GM19467 (cell line): ENCODE results near the gene CPB2.

Source experiments
- ATAC-seq: cut with Tn5 transposase; IDR thresholded peaks from one replicate; pipeline ENCODE4 v1.9.1; 2021; ENCODE audit warnings: mild to moderate bottlenecking, moderate library complexity; ENCODE audit not compliant: unreplicated experiment

CPB2 gene

DNA sequence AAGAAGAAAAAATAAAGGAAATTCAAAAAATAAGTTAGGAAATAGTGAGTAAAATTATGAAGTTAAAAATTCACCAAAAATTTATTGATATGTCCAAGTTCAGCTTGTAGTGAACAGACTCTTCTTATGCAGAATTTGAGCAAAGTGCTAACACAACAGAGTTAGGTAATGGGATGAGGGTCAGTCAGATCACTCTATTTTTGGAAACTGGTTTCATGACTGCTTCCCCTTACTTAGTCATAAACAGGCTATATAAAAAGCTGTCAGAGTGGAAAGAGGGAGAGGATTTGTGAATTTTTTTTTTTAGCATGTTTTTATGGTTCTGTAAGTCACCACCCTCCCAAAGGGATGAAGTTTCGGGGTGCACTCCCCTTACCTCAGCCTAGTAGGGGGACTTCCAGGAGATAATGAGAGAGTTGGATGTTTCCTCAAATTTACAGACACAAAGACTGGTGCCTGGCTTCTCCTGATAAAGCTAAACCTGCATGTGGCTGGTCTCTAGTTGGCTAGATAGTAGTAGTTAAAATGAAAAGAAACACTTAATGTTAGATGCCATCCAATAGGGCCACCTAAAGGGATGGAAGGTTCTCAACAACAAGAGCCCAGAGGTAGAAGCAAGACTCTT is 4.5 kb downstream of the CPB2 start:
- no peak for ATAC-seq

DNA sequence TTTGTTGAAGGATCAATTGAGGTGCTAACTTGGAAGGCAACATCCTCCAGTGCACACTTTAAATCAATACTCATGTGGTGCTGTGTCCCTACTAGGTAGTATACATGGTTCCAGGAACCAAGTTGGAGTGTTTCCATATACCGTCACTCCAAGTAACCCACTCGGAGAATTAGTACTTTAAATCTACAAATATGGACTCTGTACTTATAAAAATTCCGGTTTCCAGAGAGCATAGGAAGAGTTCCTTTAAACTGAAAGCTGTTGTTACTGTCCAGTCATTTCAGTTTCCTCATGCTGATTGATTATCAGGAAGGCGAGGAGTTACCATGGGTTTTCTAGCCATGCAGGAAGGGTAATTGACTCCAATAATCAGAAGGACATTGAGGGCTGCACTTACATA is 7.2 kb downstream of the CPB2 start:
- ATAC-seq, result no peak

DNA sequence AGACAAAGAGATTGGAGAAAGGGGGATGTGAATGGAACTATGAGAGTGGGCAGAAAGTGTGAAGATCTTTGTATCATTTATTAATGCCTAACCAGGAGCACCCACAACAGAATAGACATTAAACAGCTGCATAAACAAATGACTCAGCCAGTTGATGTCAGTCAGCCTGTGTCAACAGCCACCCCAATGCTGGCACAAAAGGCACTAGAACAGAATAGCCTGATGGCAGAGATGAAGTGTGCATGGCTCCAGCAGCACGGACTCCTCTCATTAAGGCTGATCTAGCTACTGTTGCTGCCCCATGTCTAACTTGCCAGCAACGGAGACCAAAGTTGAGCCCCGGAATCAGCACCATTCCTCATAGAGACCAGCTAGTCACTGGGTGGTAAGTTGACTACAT is 7.8 kb downstream of the CPB2 start:
- ATAC-seq, result no peak

DNA sequence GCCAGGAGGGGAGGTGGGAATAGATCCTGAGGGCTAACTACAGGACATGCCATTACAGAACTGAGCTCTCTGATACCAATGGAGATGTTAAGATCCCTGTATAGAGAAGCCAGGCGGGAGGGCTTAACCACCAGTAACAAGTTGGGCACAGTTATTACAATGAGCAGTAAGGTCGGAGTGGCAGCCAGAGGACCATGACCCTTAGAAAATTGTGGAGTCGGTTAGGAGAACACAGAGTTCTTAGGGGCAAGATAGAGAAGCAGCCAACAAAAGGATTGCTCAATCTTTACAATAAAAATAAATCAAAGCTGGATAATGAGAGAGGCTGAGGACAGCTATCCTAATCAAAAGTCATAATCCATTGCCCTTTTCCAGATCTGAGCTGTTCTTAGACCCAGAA is 10.4 kb downstream of the CPB2 start:
- no peak for ATAC-seq

DNA sequence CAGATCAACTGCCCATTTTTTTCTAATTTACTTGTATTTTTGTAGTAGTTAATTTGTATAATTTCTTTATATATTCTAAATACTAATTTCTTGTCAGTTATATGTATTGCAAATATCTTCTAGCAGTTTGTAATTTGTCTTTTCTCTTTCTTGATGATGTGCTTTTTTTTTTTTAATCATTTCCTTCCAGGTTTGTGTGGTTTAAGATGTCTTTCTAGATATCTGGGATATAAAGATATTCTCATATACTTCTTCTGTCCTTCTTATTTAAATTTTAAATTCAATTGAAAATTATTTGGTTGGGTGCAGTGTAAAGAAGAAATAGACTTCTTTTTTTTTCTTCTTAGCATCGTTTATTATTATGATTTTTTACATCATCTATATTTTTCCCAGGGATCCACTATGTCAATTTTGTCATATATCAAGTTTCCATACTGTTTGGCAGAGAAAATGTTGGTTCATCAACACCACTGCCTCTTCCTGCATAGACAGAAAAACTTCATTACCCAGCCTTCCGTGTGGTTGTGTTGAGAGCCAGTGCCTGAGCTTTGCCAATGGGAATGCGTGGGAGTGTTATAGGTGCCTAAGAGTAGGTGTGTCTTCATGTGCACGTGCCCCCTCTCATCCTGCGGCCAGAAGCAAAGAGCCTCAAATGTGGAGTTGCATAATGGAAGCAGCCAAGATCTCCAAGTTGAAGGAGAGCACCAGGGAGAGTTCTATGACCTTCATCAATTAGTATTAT is 15.8 kb downstream of the CPB2 start:
- ATAC-seq, result no peak

DNA sequence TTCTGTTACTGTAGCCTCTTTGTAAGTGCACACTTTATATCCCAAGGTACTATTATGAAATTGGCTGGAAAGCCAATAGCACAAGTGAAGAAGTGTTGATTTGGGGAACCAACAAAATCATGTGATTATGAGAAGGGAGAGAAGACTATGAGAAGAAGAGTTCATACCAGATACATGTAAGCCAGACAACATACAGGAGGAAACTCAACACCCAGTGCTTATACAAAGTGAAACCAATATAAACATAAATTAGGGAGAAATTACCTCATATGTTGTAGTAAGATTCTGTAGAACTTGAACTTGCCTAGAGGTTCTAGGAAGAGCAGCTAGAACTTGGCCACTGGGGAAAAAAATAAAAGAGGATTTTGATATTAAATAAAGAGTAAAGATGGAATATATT is 17.4 kb downstream of the CPB2 start:
- ATAC-seq, result no peak

DNA sequence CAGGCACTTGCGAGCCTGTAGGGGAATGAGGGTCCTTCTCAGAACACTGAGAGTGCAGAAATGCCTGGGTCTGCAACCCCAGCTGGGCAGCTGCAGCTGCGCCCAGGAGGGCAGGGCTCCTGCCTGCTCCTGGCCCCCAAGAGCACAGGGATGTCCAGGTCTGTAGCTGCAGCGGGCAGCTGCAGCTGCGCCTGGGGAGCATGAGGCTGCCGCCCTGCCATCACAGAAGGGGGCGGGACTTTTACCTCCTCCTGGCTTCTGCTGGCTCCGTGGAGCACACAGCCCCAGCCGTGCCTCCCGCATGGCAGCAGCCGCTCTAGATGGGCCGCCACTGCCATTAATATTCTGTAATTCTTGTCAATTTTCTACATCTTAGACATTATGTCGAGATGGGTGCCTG is 17.8 kb downstream of the CPB2 start:
- ATAC-seq, result no peak

DNA sequence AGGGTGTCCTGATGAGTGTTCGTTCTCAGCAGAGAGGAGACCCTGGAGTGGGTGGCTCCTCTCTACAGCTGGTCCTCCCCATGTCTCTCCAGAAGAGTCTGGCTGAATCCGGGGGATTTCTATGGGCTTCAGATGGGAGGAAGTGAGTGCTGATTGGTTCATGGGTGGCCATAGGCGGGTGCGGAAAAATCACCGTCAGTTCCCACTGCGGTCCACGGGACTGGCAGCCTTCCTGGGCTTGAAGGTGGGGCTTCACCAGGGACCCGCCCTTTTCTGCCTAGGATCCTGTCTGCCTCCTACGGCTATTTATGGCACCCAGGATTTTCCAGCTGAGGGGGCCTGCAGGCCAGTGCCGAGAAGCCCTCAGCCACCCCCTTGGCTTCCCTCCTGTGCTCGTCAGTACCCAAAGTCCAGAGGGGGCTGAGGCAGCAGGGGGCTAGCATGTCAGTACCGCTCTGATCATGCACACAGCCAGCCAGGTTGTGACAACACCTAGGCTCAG is 18.4 kb downstream of the CPB2 start:
- no peak for ATAC-seq

DNA sequence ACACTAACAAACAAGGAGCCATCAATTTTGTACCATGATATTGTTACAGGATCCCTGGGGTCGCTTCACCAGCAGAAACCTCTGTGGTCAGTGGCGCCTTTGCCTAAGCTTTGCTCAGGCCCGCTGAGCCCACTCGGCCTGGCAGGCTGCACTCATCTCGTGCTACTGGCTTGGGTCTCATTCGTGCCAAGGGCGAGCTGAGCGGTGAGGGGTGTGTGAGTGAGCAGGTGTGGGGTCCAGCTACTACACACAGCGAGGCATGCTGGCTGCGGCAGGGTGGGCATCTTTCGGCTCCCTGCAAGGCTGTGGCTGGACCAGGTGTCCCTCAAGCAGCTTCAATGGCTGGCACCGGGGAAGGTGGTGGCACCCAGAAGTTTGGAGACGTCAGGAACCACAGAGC is 19.1 kb downstream of the CPB2 start:
- ATAC-seq, result no peak

DNA sequence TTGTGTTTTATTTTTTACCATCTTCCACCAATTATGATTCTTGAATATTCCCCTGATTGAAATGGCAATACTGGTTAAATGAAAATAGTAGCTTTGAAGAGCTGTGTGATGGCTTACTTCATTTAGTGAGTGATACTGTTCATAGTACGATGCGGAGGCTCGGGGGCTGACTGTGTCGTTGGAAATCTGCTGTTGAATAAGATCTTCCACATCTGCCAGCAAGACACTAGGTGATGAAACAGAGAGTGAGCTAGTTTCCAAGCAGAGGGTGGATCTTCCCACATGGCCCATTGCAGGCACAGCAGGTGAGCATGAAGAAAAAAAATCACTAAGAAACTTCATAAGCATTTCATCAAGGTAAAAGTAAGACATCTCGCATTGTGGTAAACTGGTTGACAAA is 22.5 kb downstream of the CPB2 start:
- no peak for ATAC-seq

DNA sequence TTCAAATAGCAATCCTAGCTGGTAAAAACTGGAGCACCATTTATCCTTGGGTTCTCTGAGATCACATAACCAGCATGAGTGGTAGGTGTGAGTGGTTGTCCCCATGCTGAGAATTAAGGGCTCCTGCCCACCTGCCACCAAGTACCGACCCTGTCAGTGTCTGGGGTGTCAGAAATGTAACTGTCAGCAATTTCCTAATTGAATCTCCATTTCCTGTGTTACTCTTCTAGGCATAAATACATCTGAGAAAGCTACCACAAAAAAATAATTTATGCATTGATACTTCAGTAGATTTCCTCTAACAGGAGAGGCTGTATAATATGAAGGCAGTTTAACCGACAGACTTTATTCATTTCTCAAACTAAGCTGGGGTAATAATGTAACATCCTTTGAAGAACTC is 25.1 kb downstream of the CPB2 start:
- no peak for ATAC-seq

DNA sequence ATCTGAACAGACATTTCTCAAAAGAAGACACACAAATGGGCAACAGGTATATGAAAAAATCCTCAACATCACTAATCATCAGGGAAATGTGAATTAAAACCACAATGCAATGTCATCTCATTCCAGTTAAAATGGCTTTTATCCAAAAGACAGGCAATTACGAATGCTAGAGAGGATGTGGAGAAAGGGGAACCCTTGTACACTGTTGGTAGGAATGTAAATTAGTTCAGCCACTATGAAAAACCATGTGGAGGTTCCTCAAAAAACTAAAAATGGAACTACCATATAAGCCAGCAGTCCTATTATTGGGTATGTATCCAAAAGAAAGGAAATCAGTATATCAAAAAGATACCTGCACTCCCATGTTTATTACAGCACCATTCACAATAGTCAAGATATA is 27.6 kb downstream of the CPB2 start:
- no peak for ATAC-seq

DNA sequence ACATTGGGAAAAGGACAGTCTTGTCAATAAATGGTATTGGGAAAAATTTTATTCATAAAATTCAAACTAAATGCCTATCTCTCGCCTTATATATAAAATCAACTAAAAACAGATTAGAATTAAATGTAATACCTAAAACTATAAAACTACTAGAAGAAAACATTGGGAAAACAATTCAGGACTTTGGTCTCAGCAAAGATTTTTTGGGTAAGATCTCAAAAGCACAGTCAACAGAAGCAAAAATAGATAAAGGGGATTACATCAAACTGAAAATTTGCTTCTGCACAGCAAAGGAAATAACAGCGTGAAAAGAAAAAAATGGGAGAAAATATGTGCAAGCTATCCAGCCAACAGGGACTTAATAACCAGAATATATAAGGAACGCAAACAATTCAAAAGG is 28.0 kb downstream of the CPB2 start:
- no peak for ATAC-seq

DNA sequence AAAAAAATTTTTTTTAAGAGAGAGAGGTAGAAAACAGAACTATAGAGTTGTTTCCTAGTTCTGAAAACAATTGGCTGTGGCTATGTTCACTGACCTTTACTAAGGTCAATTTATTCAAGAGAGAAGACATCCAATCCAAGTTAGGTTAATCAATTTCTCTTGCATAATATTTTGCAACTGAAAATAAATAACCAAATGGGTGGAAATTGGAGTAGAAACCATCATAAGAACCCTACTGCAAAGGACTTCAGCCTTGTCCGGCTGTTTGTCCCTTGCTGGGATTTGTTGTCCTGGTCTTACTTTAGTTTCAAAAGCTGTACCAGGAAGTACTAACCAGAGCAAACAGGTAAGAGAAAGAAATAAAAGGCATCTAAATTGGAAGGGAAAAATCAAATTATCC is 29.0 kb downstream of the CPB2 start:
- ATAC-seq, result no peak

DNA sequence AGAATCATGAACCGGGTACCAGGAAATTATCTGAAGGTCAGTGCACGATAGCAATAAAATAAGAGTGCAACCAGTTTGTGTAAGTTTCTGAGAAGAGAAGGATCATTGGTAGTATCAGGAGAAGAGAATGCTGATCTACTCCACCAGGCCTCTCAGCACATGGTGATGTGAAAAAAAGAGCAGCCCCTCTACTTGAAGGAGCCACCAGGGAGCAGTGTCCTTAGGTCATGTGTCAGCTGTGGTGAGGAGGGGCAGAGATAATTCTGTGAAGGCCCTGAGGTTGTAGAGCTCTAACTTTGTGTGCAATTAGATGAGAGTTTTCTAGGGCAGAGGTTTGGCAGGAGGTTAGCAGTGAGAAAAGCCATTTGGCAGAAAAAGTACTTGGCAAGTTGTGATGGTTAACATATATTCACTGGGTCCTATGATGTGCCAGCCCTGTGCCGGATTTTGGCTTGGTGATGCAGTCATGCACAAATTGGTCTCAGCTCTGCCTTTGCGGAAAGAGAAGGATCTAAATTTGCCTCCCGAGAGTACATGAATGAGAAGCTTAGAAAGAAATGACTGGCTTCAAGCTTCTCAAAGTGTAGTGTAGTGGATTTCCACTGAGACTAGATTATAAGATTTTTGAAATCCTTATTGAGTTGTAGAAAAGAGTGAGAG is 33.1 kb downstream of the CPB2 start:
- ATAC-seq, result peak; percentile 61

DNA sequence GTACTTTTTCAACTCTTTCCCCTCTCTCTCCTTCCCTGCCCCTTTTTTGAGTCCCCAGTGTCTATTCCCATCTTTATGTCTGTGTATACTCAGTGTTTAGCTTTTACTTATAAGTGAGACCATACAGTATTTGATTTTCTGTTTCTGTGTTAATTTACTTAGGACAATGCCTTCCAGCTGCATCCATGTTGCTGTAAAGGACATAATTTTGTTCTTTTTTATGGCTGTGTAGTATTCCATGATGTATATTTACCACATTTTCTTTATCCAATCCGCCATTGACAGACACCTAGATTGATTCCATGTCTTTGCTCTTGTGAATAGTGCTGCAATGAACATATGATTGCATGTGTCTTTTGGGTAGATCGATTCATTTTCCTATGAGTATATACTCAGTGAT is 41.5 kb downstream of the CPB2 start:
- no peak for ATAC-seq

DNA sequence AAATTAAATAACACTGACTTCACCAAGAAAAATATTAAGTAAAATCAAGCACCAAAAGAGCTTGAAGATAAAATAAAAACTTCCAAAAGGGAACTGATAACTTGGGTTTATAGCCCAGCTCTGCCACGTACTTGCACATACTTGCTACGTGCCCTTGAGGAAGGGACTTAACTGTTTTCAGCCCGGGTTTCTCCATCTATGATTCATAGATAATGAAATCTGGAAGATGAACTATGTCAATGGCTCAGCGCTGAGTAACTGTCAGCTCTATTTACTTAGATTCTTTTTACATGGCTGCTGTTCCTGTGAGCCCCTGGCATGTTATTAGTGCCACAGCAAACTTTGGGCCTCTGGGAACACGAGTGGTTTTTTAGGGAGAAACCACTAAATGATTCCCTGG is 42.6 kb downstream of the CPB2 start:
- no peak for ATAC-seq

DNA sequence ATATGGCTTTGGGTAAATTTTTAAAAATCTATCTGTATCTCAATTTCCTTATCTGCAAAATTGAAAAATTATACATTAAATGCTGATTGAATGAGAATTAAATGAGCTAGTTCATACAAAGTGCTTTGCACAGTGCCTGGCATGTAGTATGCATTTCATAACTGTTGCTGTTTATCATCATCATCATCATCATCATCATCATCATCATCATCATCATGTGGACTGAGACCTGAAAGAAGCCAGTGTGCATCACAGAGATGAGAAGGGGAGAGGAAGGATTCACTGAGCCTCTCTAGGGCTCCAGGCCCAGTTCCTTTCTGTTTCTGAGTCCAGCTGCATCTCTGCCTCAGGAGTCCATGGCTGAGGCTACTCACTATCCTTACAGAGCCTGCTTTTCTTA is 45.4 kb downstream of the CPB2 start:
- ATAC-seq, result no peak

DNA sequence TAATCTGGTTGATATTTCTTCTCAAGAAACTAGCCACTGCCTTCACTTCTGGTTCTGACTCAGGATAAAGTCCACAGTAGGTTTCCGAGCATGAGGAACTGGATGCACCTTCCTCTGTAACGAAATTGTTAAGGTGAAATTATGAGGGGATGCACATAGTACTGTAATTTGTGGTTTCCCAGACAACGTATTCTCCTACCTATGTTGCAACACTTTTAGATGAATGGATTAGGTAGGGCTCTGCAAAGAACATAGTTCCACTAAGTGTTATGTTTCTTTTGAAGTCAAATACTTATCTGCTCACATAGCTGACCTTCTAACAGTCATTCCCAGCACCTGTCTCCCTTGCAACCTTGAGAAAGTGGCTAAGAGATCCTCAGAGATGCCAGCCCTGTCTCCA is 46.6 kb downstream of the CPB2 start:
- no peak for ATAC-seq

DNA sequence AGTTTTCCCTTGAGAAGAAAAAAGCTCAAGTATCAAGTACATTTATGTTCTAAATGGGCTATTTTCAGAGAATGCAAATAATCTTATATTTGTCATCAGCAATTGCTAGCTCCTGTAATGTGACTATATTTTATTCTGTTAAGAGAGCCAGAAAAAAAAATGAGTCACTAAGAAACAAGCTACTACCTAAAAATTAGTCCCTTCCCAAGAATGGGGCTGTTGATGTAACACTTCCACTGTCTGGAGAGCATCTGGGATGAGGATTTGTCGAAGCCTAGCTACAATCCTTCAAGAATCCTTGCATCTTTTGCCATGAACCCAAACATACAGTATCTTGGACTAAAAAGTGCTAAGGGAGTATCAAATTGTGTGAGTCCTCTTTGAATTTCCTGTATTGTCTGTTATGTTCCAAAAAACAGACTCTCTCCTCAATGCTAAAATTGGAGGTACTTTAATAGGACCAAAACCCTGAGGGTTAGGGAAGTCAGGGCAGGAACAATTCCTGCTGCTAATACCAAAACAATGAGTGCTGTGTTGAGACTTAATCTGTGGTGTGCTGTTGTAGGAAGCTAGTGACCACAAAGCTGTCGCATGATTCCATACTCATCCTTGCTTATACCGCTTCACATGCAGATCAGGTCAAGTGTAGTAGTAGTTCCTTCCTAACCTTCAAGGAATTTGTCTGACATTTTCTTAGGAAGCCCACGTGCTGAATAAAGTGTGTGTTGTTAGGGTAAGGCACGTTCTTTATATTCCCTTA is 47.4 kb downstream of the CPB2 start:
- ATAC-seq, result no peak

DNA sequence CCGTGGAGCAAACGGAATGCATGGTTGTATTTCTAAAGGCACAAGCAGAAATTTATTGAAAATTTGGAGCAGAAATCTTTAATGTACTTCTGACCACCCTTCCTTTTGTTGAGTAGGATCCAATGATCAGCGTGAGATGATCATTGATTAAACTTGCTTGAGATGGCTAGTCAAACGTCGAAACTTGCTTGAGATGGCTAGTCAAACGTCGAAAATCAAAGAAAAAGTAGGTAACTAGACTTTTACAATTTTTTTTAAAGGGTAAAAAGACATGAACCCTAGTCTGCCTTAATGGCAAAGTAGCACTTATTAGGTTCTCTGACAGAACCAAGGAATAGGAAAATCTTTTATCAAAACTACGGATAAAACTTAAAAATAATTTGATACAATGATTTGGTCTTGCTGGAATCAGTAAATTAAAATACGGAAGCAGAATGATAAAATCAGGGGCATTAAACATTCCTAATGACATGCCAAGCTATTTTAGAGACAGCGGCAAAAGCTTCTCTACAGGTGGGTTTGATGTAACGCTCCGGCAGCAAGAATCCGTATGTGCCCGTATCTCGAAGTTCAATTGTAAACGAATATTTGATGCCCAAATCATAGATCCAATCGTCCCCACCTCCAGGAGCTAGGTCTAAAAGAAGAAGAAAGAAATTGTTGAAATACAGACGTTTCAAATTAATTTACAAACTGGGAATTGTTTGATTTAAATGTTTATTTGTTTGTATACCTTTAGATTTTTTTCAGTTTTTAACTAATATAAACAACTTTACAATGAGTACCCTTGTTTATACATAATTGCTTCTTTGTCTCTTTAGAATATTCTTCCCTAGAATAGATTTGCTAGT is 51.4 kb downstream of the CPB2 start:
- no peak for ATAC-seq
